GM12891 (cell line): Measurements from ENCODE around the gene IP6K2.
A peak's percentile ranks its signal among the peaks of the same experiment; 100 is the strongest.

Experiments
- DNase-seq: peaks from one replicate; pipeline ENCODE4 v3.0.0; 2011; ENCODE audit warnings: low spot score; ENCODE audit not compliant: insufficient read length
- FAIRE-seq: peaks from 2 replicates; lab custom pipeline; 2011; peaks lifted over from hg19 to GRCh38; lab: Jason Lieb, UNC
- PAX5 ChIP-seq: IDR thresholded peaks from 2 replicates; pipeline ENCODE4 v1.6.1; 2011; ENCODE audit warnings: low read length, moderate library complexity, mild to moderate bottlenecking; ENCODE audit not compliant: insufficient read depth, severe bottlenecking
- POLR2A ChIP-seq: IDR thresholded peaks from 2 replicates; pipeline ENCODE4 v1.6.1; 2011; ENCODE audit warnings: low read depth, low read length, control low read depth
- POLR2AphosphoS5 ChIP-seq: IDR thresholded peaks from 2 replicates; pipeline ENCODE4 v1.6.1; 2011; ENCODE audit warnings: low read depth, low read length, control low read depth
- POU2F2 ChIP-seq: IDR thresholded peaks from 2 replicates; pipeline ENCODE4 v1.6.1; 2011; ENCODE audit warnings: low read depth, mild to moderate bottlenecking, control low read depth, low read length, moderate library complexity
- SPI1 ChIP-seq: IDR thresholded peaks from 2 replicates; pipeline ENCODE4 v1.6.1; 2011; ENCODE audit warnings: low read depth, low read length, control low read depth
- TAF1 ChIP-seq: IDR thresholded peaks from 2 replicates; pipeline ENCODE4 v1.6.1; 2011; ENCODE audit warnings: low read depth, low read length, control low read depth

IP6K2 gene

DNA sequence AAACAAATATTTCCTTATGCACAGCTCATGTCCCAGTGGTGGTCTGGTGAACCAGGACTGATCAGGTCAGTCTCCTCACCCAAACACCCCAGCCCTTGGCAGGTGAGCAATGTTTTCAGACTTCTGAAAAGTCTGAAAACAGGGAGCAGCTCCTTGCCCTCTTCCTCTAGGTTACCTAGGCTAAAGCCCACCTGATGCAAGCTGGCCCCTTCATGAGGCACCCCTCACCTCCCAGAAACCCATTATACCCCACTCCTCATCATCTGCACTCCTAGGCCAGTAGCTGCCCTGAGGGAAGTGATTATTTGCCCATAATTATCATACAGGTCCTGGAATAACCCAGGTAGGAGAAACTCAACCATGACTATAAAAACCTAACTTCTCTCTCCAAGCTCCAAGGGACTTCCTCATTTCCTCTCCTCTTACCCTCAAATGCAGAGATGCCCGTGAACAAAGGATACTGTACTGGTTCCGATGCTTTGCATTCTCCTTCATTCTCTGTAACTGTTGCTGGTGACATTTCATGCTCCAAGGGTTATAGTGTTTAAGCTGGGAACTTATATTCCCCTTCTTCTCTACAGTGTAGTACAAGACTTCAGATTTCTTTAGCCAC, 26.1 kb downstream of the IP6K2 start:
- FAIRE-seq (no peak), DNase-seq (no peak)
- TF ChIP-seq POLR2AphosphoS5 (0 out of 2 replicates have a peak, but pooled peaks have one; percentile 42), SPI1 (peak; percentile 43; the same call in 1 of the 2 replicates), POU2F2 (no peak)

DNA sequence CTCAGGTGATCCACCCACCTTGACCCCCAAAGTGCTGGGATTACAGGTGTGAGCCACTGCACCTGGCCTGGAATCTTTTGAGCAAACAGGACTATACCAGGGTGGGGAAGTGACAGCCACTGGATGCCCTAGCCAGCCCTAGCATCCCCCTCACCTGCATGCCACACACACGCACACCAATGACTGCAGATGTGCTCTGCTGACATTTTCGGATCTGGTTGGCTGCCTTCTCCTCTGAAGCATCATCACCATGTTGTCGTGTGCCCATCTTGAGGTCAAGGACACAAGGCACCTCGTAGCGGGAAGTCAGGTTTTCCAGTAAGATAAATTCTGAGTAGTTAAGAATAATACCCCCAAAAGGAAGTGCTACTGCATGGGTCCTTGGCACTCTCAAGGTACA, 27.6 kb downstream of the IP6K2 start:
- no peak for FAIRE-seq
- no peak for DNase-seq
- TF ChIP-seq POLR2AphosphoS5 (peak; percentile 32; the same call in 1 of the 2 replicates), POLR2A (no peak; the same call in 1 of the 2 replicates), PAX5 (no peak)

DNA sequence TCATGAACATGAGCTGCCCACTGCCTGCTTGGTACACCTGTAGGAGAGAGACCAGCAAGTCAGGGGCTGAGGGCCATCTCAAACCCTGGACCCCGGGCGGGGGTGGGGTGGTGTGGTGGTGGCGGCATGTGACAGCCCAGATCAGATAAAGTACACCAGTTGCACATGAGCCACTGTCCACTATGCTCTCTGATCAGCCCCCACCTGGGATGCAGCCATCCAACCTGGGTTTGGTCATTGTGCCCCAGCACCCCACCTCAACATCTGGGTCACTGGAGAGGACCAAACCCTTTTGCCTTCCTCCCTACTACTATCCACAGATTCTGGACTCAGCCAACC, 28.3 kb downstream of the IP6K2 start:
- no peak for FAIRE-seq

DNA sequence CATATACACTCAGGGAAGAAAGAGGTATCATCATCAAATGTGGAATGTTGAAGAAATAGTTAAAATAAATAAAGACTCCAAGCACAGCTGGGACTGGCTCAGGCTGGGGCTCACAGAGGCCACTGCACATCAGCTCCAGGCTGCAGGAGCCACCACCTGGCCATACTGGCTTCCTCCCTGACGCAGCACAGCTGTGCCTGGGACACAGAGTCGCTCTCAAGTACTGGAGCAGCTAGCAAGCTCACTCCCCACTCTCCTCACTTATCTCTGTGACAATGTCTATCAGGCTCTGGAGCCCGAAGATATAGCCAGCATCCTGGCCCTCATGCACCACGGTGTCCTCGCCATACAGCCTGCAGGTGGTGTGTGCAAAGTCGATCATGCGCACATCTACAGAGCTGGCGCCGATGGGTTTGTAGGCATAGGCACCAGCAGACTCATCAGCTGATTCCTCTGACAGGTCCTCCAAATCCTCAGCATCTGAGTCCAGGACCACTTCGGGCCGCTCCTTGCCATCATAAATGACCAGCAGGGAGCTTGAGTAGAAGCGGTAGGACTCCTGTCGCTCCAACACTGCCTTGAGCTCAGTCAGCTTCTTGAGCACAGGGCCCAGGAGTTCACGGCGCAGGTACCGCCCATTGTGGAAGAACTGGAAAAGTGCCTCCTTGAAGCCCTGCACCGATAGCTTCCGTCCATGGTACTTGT, 28.8 kb downstream of the IP6K2 start:
- no peak for FAIRE-seq
- TF ChIP-seq POLR2A (no peak; the same call in none of the 2 replicates), PAX5 (no peak), POU2F2 (no peak), POLR2AphosphoS5 (no peak), SPI1 (no peak), TAF1 (no peak)

More for the DNA sequence above, 28.3 kb downstream of the IP6K2 start:
- TF ChIP-seq PAX5 (no peak), POU2F2 (no peak), POLR2AphosphoS5 (no peak), TAF1 (no peak), SPI1 (no peak), POLR2A (no peak)
- no peak for DNase-seq

DNA sequence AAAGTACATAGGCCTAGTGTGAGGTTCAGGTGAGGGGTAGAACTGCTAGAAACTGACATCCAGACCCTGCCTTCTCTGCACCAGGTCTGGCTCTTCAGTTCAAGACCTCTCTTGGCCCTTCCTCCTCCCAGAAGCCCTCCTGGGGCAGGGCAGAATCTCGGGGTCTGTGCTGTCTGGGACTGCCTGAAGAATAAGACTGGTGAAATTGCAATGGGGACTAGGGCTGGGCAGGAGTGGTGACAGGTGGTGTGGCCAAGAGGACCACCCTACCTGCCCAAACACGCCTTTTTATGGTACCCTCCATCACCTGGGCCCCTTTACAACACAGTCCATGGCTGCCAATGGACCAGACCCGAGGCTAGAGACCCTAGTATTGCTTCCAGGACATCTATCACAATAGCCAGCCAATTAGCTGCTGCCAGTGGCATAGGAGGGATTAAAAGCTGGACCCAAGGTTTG, 29.8 kb downstream of the IP6K2 start:
- FAIRE-seq (no peak), DNase-seq (no peak)
- TF ChIP-seq POLR2AphosphoS5 (0 out of 2 replicates have a peak, but pooled peaks have one; percentile 19), PAX5 (no peak), POLR2A (peak; percentile 33; the same call in 1 of the 2 replicates), SPI1 (no peak), POU2F2 (no peak)

More for the DNA sequence above, 28.8 kb downstream of the IP6K2 start:
- DNase-seq: no peak

DNA sequence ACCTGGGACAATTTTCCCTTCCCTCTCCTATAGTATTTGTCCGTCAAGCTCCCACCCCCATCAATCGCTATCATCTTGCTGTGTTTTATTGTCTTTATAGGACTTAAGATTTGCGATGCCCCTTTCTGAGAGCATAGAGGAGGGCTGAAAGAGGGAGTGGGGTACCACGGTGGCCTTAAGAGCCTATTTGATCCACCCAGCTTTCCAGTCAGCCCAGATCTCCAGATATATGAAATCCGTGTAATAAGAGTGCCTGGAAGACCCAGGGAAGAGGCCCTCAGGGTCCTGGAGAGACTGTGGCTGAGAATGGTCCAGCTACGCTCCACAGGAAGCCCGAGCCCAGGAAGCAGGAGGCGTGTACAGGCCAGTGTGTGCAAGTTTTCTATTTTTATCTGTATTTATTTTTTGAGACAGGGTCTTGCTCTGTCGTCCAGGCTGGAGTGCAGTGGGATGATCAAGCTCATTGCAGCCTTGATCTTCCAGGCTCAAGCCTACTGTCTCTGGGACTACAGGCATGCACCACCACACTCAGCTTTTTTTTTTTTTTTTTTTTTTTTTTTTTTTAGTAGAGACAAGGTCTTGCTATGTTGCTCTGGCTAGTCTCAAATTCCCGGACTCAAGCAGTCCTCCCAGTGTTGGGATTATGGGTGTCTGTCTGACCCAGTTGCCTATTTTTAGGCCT, 30.3 kb downstream of the IP6K2 start:
- no peak for DNase-seq
- FAIRE-seq: no peak
- no peak for TF ChIP-seq SPI1
- no peak for TF ChIP-seq POU2F2
- TF ChIP-seq PAX5: no peak
- no peak for TF ChIP-seq POLR2A
- no peak for TF ChIP-seq TAF1
- no peak for TF ChIP-seq POLR2AphosphoS5

DNA sequence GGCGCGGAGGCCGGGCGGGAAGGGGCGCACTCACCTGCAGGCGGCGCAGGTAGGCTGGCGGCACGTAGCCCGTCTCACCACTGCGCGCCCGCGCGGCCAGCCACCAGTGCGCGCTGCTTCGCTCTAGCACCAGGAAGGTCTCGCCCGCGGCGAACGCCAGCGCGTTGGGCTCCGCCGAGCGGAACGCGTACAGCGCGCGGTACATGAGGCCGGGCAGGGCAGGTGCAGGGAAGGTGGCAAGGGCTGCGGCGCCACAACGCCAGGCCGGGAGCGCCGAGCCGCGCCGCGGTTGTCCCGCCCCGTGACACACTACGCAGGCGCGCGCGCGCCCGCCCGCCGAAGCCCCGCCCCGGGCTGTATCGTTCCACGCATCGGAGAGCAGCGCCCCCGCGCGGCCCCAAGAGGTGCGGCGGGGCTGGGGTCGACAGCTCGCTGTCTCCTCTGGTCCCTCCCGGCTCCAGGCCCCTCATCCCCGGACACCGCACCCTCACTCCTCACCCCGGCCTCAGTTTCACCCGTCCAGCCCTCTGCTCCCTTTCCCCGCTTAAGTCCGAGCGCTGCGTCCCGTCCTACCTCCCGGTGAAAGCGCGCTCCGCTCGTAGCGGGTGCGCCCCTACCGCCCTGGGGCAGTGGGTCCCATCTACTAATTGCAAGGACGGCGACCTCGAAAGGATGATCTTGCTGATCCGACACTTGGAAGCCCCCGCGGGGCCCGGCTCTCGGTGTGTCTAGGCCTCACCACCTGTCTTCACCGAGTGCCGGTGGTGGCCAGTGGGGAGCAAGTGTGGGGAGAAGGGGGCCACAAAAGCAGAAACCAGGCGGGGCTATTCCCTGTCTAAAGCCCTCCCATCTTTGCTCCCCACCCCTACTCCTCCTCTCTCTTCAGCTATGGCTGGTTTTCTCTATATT, 31.2 kb downstream of the IP6K2 start, which contains the start of gene NCKIPSD:
Gene NCKIPSD (minus strand): TSS at position 313 of the 909 bp plus-strand sequence. CDS start 108 bp downstream, at position 205.
- peak; percentile 96 for DNase-seq
- FAIRE-seq: peak; percentile 98
- TF ChIP-seq POU2F2 (no peak; the same call in 1 of the 2 replicates), POLR2AphosphoS5 (peak; percentile 48), TAF1 (no peak), SPI1 (no peak), POLR2A (no peak), PAX5 (peak; percentile 45)

DNA sequence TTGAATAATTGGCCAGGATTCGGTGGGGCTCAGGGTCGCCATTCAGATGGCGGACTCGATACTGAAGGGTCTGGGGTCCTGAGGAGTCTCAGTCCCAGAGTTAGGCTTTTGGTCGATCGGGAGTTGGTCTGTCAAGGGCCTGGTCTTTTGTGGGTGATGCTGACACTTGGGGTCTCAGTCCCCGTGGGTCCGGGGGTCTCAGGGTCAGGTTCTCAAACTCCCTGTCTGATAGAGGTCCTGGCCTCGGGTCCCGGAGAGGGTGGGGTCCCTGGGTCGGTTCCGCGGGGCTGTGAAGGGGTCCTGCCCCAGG, 31.8 kb downstream of the IP6K2 start:
- FAIRE-seq: no peak
- no peak for TF ChIP-seq POU2F2
- no peak for TF ChIP-seq POLR2A
- no peak for TF ChIP-seq POLR2AphosphoS5
- no peak for TF ChIP-seq TAF1
- TF ChIP-seq SPI1: no peak
- TF ChIP-seq PAX5: no peak
- no peak for DNase-seq

DNA sequence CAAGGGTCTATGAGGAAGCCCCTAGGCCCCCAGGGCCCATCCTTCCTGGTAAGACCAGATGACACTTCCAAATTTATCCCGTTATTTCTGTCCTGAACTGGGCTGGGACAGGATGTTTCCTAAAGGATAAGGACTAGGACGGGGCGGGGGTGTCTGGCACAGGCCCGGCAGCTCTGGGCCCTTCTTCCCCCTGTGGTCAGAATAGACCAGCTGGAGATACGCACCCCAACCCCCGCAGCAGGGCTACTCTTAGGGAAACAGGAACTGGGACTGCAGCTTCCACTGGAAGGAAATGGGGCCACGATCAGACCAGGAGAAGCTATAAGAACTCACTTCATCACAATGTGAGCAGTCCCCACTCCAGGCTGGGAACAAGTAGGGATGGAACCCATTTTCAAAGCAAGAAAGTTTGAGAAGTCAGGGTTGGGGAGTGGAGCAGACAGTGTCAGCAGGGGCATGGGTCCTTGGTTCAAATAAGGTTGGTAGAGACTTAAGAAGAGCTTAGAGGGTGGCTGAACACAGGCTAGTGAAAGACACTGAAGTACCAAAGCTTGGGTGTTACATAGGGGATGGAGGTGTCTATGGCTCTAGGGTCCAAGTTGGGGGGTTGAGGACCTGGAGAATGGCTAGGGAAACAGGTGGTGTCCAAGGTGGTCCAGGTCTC, 32.4 kb downstream of the IP6K2 start:
- DNase-seq (peak; percentile 40), FAIRE-seq (peak; percentile 57)
- TF ChIP-seq SPI1 (peak; percentile 81), POLR2A (no peak)

DNA sequence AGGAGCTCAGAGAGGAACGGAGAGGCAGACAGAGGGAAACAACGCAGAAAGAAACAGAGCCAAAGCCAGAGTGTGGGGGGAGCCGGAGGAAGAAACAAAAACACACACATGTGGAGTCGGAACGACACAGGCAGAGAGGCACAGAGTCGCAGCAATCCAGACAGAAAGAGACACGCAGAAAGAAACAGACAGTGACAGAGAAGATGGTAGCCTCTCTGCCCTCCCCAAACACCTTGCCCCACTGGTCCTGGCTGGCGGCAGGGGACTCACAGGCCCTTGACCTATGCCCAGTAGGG, 33.0 kb downstream of the IP6K2 start:
- FAIRE-seq (no peak), DNase-seq (no peak)
- TF ChIP-seq POU2F2 (no peak), SPI1 (no peak), TAF1 (no peak), POLR2A (no peak), POLR2AphosphoS5 (no peak), PAX5 (no peak)
